GM19193 (cell line): ENCODE results near the gene ZDHHC7.

Experiments
- POLR2A ChIP-seq: IDR thresholded peaks from 4 replicates; pipeline ENCODE4 v1.6.1; 2011; ENCODE audit not compliant: insufficient read depth, insufficient read length; ENCODE audit errors: extremely low read depth

ZDHHC7 gene

DNA sequence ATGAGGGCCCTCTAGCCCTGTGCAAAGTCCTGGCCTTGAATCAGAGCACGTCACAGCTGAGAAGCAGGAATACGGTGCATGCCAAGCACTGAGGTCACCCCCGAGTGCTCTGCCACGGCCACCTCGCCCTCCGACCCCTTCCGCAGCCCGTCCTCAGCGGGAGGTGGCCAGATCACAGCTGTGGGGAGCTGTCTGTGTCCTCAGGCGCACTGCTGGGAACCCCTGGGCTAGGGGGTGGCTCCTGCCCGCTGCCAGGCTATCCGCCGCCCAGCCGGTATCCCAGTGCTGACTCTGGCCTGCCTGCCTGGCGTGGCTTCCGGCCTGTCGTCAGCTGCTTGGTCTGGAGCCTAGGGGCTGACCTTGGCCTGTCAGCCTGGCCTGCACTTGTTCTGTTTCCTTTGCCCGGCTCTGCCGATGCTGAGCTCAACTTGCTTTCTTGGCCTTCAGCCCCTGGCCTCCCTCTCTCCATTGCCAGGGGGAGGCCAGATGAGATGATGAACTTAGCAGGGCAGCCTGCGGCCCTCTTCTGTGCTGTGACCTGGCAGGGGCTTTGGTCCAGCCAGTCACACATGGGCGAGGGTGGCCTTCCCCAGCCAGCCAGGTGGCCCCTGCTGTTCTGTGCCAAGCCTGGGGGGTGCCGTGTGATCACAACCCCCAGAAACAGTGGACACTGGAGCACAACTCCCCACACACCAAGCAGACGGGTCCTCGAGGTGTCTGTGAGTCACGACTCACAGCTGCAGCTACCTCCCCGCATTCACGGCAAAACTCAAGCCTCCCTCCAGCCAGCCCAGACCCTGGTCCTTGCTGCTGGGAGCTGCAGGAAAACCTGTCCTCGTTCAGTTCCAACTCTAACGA is 77.3 kb downstream of the ZDHHC7 start:
- TF ChIP-seq POLR2A = no peak

DNA sequence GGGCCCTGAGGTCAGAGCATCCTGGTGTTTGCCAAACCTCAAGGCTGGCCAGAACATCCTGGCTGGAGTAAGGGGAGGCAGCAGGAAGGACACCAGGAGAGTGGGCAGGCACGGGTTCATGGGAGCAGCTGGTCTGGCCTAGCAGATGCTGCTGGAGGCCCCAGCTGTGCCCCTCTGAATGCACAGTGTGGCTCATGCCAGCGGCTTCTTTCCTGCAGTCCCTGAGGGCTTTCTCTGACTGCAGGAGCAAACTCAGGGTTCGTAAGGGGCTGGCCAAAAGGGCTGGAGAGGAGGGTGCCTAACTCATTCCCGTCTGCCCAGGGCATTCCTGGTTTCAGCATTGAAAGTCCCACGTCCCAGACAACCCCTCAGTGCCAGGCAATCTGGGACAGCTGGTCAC is 78.7 kb downstream of the ZDHHC7 start:
- no peak for TF ChIP-seq POLR2A

DNA sequence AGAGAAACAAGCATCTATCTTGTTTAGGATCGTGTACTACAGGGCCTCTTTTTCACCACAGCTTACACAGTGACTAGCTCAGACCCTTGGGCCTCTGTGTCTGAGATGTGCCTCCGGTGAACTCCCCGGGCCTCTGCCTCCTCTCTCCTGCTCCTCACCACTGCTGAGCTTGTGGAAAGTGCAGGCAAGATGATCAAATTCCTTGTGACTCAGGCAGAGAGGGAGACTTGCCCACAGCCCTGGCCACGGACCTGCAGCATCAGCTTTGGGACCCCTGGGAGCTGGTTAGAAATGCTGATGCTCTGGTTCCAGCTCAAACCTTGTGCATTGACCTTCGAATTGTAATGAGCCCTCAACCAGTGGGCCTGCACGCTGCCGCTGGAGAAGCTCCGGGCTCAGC is 79.8 kb downstream of the ZDHHC7 start:
- TF ChIP-seq POLR2A = no peak

DNA sequence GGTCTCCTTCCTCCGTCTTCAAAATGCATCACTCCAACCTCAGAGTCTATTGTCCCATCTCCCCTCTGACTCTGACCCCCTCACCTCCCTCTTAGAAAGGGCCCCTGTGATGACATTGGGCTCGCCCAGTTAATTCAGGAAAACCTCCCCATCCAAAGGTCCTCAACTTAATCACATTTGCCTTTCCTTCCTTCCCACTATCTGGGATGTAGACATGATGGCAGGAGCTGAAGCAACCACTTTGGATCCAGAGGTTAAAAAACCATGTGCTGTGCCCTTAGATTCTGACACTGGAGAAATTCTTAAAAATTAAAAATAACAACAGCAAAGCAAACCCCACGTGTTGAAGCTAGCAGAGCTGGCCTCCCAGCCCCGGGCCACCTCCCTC is 80.2 kb downstream of the ZDHHC7 start:
- TF ChIP-seq POLR2A = no peak

DNA sequence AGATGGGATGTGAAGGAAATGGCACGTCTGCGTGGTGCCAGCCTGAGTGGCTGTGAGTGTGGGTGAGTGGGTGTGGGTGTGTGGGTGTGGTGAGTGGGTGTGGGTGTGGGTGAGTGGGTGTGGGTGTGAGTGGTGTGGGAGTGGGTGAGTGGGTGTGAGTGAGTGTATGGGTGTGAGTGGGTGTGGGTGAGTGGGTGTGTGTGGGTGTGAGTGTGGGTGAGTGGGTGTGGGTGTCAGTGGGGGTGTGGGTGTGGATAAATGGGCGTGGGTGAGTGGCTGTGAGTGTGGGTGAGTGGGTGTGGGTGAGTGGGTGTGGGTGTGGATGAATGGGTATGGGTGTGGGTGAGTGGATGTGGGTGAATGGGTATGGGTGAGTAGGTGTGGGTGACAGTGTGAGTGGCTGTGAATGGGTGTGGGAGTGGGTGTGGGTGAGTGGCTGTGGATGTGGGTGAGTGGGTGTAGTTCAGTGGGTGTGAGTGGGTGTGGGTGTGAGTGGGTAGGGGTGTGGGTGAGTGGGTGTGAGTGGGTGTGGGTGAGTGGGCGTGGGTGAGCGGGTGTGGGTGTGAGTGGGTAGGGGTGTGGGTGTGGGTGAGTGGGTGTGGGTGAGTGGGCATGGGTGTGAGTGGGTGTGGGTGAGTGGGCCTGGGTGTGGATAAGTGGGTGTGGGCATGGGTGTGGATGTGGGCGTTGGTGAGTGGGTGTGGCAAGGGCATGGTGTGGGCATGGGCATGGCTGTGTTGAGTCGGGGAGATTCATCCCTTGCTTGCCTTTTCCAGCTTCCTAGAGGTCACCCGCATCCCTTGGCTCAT is 80.8 kb downstream of the ZDHHC7 start:
- TF ChIP-seq POLR2A = no peak

DNA sequence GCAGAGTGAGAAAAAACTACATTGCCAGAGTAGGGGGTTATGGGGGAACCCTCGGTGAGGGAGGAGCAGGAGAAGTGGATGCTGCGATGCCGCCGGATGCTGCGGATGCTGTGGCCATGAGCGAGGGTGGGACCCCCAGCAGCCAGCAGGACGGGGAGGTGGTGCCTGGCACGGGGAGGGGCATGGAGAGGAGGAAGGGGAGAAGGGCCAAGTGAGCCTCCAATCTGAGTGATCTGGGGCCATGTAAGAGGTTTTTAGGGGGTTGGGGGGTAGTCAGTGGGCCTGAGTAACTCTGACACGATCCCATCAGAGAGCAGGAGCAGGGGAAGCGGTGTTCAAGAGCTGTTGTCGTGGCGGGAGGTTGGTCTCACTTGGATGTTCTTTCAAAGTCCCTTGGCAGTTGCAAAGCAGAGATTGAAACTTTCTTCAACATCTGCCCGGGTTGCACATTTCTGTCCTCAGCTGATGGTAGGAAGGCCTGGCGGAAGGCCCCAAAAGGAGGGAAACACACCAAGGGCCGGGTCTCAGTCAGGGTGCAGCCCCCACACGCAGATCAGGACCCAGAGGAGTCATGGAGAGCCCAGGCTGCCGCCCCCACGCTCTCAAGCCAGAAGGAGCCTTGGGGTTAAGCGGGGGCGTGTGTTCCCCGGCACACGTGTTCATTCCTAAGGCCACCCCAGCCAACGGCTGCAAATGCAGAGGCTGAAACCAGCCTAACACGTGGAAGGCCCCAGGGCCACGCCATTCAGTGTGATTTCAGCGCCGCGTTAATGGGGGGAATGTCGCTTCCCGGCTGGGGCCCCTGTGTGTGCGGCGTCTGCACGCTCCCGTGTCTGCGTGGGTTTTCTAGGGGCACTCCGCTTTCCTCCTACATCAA is 81.7 kb downstream of the ZDHHC7 start:
- no peak for TF ChIP-seq POLR2A

DNA sequence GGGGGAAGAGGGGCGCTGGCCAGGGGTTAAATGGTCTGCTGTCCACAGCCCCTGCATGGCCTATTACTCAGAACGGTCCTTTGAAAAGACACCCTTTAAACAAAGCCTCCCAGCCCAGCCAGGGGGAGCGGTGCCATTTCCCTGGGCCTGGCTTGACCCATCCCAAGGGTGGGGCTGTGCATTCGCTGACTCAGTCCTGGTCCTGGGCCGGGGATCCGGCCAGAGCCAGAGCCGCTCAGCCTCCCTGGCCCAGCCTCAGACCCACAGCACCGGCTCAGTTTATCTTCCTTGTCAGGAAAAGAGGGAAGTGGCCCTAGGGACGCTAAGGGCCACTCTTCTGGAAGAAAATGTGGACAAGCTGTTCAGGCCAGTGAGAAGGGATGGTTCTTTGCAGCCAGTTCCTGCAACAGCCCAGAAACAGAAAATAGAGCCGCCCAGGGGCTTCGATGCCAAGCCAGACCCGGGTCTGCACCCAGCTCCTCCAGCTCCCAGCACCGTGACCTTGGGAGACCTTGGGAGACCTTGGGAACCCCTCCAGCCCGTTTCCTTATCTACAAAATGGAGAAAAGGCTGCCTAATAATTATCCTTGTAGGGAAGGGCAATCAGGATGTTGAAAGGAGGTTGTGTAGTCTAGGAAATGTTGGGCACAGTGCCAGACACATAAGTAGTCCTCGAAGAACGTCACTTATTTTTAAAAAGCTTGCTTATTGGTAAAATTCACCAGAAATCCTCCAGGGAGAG is 82.5 kb downstream of the ZDHHC7 start:
- TF ChIP-seq POLR2A = no peak

DNA sequence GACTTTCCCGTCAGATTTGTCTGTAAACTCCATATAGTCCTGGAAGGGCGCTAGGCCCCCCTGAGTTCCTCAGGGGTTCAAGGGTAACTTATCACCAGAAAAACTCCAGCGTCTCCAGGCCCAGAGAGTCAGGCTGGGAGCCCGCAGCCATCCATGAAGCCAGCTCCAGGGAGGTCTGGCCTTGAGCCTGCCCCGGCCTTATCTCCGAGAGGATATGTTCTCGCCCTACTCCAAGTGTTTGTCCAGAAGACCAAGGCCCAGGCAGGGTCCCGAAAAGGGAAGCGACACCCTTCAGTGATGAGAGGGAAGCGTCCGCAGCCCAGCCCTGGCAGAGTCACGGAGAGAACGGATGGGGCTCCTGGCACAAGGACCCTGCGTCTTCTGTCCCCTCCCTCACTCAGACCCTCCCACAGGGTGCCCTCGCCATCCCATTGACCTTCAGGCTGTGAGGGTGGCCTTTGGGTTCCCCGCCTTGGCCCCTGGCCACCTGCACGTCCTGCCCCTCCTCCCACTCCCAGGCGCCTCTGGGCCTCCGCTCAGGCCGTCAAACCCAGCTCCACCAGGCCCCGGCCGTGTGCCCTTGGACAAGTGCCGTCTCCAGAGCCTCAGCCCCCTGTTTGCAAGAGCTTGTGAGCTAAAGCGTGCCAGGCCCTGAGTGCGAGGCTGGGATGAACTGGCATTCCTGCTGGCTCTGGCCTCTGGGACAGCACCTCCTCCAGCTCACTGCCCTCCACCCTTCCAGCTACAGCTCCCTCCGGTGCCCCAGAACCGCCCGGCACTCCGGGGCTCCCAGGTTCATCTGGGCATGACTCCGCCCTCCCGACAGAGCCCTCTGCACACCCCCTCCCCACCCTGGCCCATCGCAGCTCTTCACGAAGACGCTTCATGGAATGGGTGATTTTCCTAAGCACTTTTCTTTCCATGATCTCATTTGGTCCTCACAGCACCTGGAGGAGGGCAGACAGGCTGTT is 83.4 kb downstream of the ZDHHC7 start:
- no peak for TF ChIP-seq POLR2A

DNA sequence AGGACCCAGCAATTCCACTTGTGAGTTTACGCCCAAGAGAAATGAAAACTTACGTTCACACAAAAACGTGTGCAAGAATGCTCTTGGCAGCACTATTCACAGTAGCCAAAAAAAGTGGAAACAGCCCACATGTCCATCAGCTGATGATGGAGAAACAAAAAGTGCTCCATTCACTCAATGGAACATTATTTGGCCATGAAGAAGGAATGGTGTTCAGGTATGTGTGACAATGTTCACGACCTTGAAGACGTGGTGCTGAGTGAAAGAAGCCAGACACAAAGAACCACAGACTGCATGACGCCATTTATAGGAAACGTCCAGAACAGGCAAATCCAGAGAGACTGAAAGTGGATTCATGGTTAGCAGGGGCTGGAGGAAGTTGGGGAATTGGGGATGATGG is 84.9 kb downstream of the ZDHHC7 start:
- no peak for TF ChIP-seq POLR2A

DNA sequence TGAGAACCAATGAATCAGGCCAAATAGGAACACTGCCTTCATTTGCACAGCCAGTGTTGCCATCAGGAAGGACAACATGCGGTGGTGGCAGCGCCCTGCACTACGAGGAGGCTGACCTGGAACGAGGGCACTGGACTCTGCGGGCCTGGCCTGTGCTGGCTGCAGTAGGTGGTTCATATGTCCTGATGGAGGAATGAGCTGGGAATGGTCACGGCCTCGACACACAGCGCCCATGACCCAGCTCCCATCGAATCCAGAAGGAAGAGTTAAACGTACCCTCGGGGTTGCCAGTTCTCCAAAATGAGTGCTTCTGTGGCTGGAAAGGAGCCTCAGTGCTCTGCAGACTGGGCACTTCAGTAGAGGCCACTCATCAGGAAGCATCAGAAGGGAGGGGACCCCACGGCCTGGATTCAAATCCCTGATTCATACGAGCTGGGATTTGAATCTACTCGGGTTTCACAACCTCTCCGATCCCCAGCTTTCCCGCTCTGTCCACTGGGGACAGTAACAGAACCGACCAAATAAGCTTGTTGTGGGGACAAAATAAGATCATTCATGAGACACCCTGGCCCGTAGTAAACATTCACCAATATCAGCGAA is 85.5 kb downstream of the ZDHHC7 start:
- TF ChIP-seq POLR2A = no peak

DNA sequence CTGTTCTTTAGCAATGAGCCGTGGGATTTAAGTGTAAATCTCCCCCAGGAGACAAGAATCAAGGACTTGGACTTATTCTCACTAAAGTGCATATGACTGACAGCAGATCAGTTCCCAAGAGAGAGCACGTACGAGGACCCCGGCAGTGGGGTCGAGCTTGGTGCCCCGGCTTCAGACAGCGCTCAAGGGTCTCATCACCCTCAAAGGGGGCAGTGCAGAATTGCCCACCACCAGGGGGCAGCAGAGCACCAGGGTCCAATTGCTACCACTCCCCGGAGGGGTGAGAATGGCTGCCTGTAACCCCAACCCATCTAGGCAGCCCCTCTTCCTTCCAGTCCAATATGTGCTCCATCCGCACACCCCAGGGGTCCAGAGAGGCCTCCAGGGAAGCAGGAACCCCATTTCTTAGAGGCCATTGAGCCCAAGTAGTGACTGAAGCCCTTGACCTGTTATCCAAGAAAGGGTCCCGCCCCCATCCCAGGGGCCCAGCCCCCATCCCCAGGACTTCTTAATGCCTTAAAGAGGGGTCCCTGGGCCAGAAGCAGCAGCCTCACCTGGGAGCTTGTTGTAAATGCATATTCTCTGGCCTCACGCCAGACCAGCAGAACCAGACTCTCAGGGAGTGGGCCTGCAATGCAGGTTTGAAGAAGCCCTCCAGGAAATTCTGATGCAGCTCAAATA is 86.1 kb downstream of the ZDHHC7 start:
- no peak for TF ChIP-seq POLR2A

DNA sequence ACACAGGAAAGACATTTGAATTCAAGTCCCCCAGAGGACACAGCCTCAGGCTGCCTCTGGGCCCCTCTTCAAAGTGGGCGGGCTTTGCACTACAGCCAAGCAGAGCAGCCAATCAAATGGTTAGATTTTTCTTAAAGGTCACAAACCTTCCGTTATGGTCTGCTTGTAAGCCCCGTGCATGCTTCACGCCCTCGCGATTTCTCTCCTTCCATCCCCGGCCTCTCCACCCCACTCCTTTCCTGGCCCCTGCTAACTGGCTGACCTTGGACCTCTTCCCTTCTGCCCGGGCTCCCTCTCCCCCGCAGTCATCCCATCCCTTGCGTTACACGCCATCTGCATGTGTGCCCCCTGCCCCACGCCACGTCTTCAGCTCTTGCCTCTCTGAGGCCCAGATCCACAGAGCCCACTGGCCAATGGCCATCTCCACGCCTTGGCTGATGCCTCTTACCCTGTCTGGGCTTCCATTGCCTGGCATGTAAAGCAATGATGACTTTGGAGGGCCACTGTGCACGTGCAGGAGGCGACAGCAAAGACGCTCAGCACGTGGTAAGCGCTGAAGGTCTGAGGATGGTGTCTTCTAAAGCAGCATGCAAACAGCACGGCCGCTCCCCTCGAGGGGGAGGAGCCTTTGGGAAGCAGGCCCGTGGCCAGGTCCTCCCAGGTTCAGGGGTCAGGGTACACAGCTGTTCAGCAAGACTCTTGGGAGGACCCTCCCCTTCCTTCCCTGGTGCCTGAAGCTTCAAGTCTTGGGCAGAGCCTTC is 86.8 kb downstream of the ZDHHC7 start:
- TF ChIP-seq POLR2A = no peak
